ENCODE data around the gene CAPNS1.

CAPNS1 gene

DNA sequence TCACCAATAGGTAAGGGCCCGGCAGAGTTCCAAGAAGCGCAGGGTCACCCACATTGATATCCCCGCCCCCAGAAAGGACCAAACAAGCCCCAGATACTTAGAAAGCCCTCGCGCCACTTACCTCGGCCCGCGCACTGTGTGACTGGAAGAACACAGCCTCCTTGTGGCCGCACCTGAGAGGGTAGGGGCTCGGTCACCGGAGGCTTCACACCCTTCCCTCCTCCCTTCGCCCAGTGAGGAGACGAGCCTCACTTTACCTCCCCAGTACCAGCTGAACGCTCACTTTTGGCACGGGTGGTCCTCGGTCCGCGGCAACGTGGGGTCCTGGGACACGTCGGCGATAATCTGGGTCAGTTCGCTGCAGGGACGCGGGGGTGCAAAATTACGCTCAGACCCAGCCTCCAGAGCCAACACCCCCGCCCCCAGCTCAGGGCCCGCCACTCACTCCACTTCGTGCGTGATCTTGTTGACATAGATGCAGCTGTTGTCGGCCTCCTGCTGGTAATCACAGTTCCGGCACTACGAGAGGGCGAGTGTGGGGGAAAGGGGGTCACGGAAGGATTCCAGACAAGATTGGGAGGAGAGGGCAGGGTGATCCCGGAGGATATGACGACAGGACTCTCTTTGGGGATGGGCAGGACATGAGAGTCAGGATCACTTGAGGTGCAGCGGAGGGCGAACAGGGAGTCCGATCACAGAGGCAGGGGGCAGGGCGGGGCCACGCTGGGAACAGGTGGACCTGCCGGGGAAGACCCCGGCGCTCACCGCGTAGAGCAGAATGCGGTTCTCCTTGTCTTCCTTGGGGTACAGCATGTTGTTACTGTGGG is 25.8 kb upstream of the CAPNS1 start:
- TF ChIP-seq, protein P1, sequence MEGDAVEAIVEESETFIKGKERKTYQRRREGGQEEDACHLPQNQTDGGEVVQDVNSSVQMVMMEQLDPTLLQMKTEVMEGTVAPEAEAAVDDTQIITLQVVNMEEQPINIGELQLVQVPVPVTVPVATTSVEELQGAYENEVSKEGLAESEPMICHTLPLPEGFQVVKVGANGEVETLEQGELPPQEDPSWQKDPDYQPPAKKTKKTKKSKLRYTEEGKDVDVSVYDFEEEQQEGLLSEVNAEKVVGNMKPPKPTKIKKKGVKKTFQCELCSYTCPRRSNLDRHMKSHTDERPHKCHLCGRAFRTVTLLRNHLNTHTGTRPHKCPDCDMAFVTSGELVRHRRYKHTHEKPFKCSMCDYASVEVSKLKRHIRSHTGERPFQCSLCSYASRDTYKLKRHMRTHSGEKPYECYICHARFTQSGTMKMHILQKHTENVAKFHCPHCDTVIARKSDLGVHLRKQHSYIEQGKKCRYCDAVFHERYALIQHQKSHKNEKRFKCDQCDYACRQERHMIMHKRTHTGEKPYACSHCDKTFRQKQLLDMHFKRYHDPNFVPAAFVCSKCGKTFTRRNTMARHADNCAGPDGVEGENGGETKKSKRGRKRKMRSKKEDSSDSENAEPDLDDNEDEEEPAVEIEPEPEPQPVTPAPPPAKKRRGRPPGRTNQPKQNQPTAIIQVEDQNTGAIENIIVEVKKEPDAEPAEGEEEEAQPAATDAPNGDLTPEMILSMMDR (IDR thresholded peaks at IDR 0.05; ENCODE audit: control extremely low read depth, extremely low read depth, low read depth, missing control alignments), result peak; percentile 14
- no peak for DNase-seq (ENCODE audit: extremely low spot score)
- ChIA-PET POLR2A (no interaction called here), CTCF (interaction anchor here (1.1 to 6.1 kb wide), 3 partner anchors 13 to 55 kb away, joined by 3 to 43 read pairs (median 4); no protein-coding TSS in a partner anchor)

DNA sequence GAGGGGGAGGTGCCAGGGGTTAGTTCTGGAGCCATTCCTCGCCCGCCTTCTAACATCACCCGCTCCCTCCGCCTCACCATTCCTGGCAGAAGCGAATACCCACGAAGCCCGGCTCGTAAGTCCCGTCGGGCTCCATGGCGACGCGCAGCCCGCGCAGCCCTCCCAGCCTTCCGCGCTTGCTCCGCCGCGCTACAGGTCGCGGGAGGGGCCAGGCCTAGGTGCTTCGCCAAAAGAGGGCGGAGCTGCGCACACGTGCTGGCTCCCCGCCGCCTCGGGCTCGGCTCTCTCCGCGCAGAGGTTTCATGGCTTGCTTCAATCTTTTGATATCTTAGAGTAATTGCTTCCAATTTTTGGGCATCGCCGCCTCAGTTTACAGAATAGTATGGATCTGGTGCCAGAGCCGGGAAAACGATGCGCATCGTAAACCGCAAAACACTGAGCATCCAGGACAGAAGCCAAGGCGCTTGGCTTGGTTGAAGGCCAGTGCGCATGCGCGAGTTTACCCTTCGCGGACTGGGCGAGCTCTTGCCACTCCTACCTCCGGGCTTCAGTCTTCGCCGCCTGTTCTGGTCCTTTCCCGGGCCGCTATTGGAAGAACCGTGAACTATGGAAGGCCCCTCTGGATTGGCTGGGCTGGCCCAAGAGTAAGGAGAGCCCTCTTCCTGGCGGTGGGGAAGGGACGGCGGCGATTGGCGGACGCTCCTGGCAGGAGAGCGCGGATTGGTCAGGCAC is 25.0 kb upstream of the CAPNS1 start, which contains the start of gene POLR2I:
TSS of gene POLR2I (minus strand) at position 155 of the 732 bp plus-strand sequence. CDS start at position 136, 19 bp downstream.
- CTCF ChIA-PET, result interaction anchor here (0.7 to 6.1 kb wide), 5 partner anchors 8 to 56 kb away, joined by 3 to 43 read pairs (median 4); no protein-coding TSS in a partner anchor
- peak; percentile 98 for DNase-seq (ENCODE audit: extremely low spot score)

DNA sequence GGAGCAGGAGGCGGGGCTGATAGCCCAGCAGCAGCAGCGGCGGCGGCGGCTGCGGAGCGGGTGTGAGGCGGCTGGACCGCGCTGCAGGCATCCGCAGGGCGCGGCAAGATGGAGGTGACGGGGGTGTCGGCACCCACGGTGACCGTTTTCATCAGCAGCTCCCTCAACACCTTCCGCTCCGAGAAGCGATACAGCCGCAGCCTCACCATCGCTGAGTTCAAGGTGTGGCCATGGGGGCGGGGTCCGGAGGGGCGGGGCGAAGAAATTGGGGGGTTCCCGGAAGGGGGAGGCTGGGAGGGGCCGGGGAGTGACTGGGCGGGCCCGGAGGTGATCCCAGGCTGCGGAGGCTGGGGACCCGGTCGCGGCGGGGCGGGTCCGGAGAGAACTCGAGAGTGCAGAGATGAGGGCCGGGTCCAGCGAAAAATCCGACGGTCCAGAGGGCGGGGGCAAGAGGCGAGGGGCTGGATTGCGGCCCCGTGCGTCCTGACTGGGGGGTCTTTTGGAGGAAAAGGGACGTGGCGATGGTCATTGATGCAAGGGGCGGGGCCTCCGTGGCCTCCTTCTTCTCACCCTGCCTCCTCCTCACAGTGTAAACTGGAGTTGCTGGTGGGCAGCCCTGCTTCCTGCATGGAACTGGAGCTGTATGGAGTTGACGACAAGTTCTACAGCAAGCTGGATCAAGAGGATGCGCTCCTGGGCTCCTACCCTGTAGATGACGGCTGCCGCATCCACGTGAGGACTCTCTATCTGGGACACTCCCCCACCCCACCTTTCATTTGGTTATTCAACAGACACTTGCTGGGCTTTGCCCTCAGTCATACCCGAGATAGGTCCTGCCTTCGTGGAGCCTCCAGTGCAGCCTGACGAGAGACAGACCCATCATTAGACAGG is 24.2 kb upstream of the CAPNS1 start, which contains the start of gene TBCB:
TSS of gene TBCB (plus strand) at position 16 of the 891 bp plus-strand sequence. CDS start at position 109, 93 bp downstream.
- DNase-seq (ENCODE audit: extremely low spot score), result peak; percentile 91
- POLR2A ChIA-PET, result interaction anchor here (0.5 kb wide), 1 partner anchor 134 kb away, joined by 7 read pairs; no protein-coding TSS in a partner anchor
- CTCF ChIA-PET, result interaction anchor here (0.7 to 6.1 kb wide), 5 partner anchors 9 to 57 kb away, joined by 3 to 43 read pairs (median 4); no protein-coding TSS in a partner anchor
- TF ChIP-seq, protein P1 (IDR thresholded peaks at IDR 0.05; ENCODE audit: control extremely low read depth, extremely low read depth, low read depth, missing control alignments), result no peak

More for the DNA sequence above, 25.0 kb upstream of the CAPNS1 start, which contains the start of gene POLR2I:
- TF ChIP-seq, protein P1 (IDR thresholded peaks at IDR 0.05; ENCODE audit: control extremely low read depth, extremely low read depth, low read depth, missing control alignments), result no peak
- POLR2A ChIA-PET, result interaction anchor here (0.5 to 0.6 kb wide), 2 partner anchors 81 to 133 kb away, joined by 3 to 7 read pairs; no protein-coding TSS in a partner anchor

DNA sequence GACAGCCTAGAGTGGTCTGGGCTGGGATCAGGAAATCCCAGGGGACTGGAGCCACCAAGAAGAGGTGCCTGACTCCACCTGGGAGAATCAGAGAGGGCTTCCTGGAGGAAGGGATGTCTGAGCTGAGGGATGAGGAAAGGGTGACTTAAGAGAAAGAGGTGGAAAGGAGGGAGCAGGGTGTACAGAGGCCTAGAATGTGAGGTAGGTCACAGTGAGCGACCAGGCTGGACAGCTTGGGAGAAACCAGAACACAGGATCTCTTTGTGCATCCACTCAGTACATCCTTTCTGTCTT is 23.6 kb upstream of the CAPNS1 start:
- CTCF ChIA-PET, result interaction anchor here (0.8 to 6.1 kb wide), 2 partner anchors 11 to 29 kb away, joined by 3 to 43 read pairs; no protein-coding TSS in a partner anchor
- POLR2A ChIA-PET, result no interaction called here
- DNase-seq (ENCODE audit: extremely low spot score), result no peak
- TF ChIP-seq, protein P1 (IDR thresholded peaks at IDR 0.05; ENCODE audit: control extremely low read depth, extremely low read depth, low read depth, missing control alignments), result no peak

DNA sequence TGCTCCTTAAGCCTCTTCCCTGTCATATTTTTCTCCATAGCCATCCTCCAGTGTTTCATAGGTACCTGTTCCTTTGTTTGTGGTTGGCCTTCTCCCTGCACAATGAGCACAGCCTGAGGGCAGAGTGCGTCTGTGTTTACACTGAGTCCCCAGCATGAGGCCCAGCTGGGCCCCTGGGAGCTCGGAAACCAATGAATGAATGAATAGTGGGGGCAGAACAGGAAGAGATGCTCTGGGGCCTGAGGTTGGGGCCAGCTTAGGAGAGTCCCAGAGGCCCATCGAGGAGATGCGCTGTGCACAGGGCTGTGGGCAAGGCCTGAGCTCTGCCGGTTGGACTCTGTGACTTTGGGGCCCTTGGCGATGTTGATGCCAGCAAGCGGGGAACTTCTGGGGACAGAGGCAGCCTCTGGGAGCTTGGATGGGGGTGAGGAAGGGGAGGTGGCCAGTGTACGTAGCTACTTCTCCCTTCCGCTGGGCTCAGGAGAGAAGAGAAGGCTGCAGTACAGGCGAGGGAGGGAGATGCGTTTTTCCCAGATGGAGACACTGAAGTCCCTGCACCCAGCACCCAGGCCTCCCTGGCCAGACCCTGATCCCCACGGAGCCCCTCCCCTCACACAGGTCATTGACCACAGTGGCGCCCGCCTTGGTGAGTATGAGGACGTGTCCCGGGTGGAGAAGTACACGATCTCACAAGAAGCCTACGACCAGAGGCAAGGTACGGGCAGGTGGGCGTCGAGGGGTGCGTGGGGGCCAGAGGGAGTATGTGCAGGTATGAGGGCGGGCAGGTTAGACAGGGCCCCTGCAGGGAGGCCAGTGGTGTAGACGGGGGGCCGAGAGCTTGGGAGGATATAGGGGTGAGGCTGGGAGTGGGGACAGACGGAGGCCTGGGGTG is 19.5 kb upstream of the CAPNS1 start:
- no peak for DNase-seq (ENCODE audit: extremely low spot score)
- CTCF ChIA-PET, result interaction anchor here (0.9 kb wide), 1 partner anchor 17 kb away, joined by 3 read pairs; no protein-coding TSS in a partner anchor
- POLR2A ChIA-PET, result no interaction called here
- TF ChIP-seq, protein P1 (IDR thresholded peaks at IDR 0.05; ENCODE audit: control extremely low read depth, extremely low read depth, low read depth, missing control alignments), result no peak
